Measurements from ENCODE around the gene FNIP1. TPM values are rescaled to one million over a fixed set of nuclear protein-coding genes. Genes with fewer than 3 reads are reported as not detected.
"Not testable (repeated sequence)": the region's sequence is repeated elsewhere in the genome, so short reads cannot be mapped to it uniquely, and the experiment has no call there.

Gene FNIP1
- polyA plus RNA-seq, 1 donor: 13.8 TPM

GRCh38 chr5:131749723-131750470 is 46.9 kb downstream of the FNIP1 start:
- DNase-seq (ENCODE audit: low read depth): no peak

- DNase-seq (ENCODE audit: low read depth): no peak
Measured at GRCh38 chr5:131749138-131749537, 47.7 kb downstream of the FNIP1 start.

GRCh38 chr5:131747180-131748105 is 49.4 kb downstream of the FNIP1 start:
- no peak for DNase-seq (ENCODE audit: low read depth)

GRCh38 chr5:131746423-131746822 is 50.4 kb downstream of the FNIP1 start:
- DNase-seq (ENCODE audit: low read depth): no peak

- no peak for DNase-seq (ENCODE audit: low read depth)
Measured at GRCh38 chr5:131745703-131746102, 51.1 kb downstream of the FNIP1 start.

- no peak for DNase-seq (ENCODE audit: low read depth)
Measured at GRCh38 chr5:131745155-131745554, 51.7 kb downstream of the FNIP1 start.

GRCh38 chr5:131740477-131740876 is 56.3 kb downstream of the FNIP1 start:
- no peak for DNase-seq (ENCODE audit: low read depth)

GRCh38 chr5:131735393-131735792 is 61.4 kb downstream of the FNIP1 start:
- no peak for DNase-seq (ENCODE audit: low read depth)

GRCh38 chr5:131734939-131735338 is 61.9 kb downstream of the FNIP1 start:
- DNase-seq (ENCODE audit: low read depth): not testable (repeated sequence)

- not testable (repeated sequence) for DNase-seq (ENCODE audit: low read depth)
Measured at GRCh38 chr5:131729292-131729691, 67.5 kb downstream of the FNIP1 start.

- not testable (repeated sequence) for DNase-seq (ENCODE audit: low read depth)
Measured at GRCh38 chr5:131724089-131724488, 72.7 kb downstream of the FNIP1 start.

GRCh38 chr5:131720714-131721113 is 76.1 kb downstream of the FNIP1 start:
- no peak for DNase-seq (ENCODE audit: low read depth)

GRCh38 chr5:131719564-131719963 is 77.3 kb downstream of the FNIP1 start:
- no peak for DNase-seq (ENCODE audit: low read depth)

- DNase-seq (ENCODE audit: low read depth): no peak
Measured at GRCh38 chr5:131718487-131719014, 78.3 kb downstream of the FNIP1 start.

GRCh38 chr5:131717164-131717563 is 79.7 kb downstream of the FNIP1 start:
- not testable (repeated sequence) for DNase-seq (ENCODE audit: low read depth)

GRCh38 chr5:131716650-131717049 is 80.2 kb downstream of the FNIP1 start:
- no peak for DNase-seq (ENCODE audit: low read depth)

GRCh38 chr5:131710391-131710790 is 86.4 kb downstream of the FNIP1 start:
- DNase-seq (ENCODE audit: low read depth): no peak

GRCh38 chr5:131709043-131709442 is 87.8 kb downstream of the FNIP1 start:
- no peak for DNase-seq (ENCODE audit: low read depth)

GRCh38 chr5:131706281-131706680 is 90.5 kb downstream of the FNIP1 start:
- no peak for DNase-seq (ENCODE audit: low read depth)

GRCh38 chr5:131694926-131695325 is 101.9 kb downstream of the FNIP1 start:
- no peak for DNase-seq (ENCODE audit: low read depth)

- DNase-seq (ENCODE audit: low read depth): no peak
Measured at GRCh38 chr5:131693894-131694293, 102.9 kb downstream of the FNIP1 start.

GRCh38 chr5:131685516-131686171 is 111.2 kb downstream of the FNIP1 start:
- DNase-seq (ENCODE audit: low read depth): no peak
